ENCODE results near the gene CASD1. TPM values are rescaled to one million over a fixed set of nuclear protein-coding genes. Genes with fewer than 3 reads are reported as not detected.

CASD1 gene
- 3.4 to 11.4 TPM (median 11.0 TPM) in 5 replicates for total RNA-seq (2022; extraction: Qiagen RNA extraction; ENCODE audit: low read depth)

GRCh38 chr7:94509264-94509886, at the start of gene CASD1:
TSS of gene CASD1 (plus strand) at chr7:94509809. CDS start at chr7:94510085, 276 bp downstream.

Other genes starting within 250 kb of the CASD1 start
- gene COL1A2, start 114.9 kb upstream of the CASD1 start, total RNA-seq (2022; extraction: Qiagen RNA extraction; ENCODE audit: low read depth) = 0.03 to 0.08 TPM in 2 of 5 replicates, not detected in the others
- 45.7 to 56.8 TPM (median 55.7 TPM) in 5 replicates for gene SGCE, start 146.3 kb downstream of the CASD1 start, total RNA-seq (2022; extraction: Qiagen RNA extraction; ENCODE audit: low read depth)